Stimulated activated CD4-positive, alpha-beta T cell treated with anti-CD3 and anti-CD28 coated beads, Interleukin-15, amount 100 ng/mL, for 48 hours (primary cell): Measurements from ENCODE around the gene XAF1.
"Not testable (repeated sequence)": the region's sequence is repeated elsewhere in the genome, so short reads cannot be mapped to it uniquely, and the experiment has no call there.

Experiments
- DNase-seq, 2 donors: peaks; one replicate each; pipeline ENCODE4 v3.0.0-alpha.2; 2020; ENCODE audit warnings: low read depth in 2 of 2

XAF1 gene, protein sequence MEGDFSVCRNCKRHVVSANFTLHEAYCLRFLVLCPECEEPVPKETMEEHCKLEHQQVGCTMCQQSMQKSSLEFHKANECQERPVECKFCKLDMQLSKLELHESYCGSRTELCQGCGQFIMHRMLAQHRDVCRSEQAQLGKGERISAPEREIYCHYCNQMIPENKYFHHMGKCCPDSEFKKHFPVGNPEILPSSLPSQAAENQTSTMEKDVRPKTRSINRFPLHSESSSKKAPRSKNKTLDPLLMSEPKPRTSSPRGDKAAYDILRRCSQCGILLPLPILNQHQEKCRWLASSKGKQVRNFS

DNA sequence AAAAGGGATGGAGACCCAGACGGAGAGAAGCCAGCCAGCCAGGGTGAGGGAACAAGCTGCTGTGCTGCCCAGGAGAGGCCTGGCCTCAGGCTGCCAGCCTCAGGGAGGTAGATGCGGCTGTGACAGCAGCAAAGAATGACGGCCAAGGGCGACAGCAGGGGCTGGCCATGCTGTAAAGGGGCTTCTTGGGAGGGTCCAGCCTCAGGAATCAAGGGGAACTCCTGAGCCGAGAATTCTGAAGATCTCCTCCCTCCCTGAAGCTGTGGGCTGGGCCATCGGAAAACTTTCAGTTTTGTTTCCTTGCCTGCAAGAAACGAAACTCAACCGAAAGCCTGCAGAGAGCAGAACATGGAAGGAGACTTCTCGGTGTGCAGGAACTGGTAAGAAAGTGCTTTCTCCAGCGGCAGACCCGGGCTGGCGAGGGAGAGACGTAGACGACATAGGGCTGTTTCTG, at the start of gene XAF1:
Gene XAF1, plus strand, starts transcription at position 316 of the 454 bp plus-strand sequence. Its CDS starts 33 bp downstream, at position 349.
- DNase-seq = no peak

DNA sequence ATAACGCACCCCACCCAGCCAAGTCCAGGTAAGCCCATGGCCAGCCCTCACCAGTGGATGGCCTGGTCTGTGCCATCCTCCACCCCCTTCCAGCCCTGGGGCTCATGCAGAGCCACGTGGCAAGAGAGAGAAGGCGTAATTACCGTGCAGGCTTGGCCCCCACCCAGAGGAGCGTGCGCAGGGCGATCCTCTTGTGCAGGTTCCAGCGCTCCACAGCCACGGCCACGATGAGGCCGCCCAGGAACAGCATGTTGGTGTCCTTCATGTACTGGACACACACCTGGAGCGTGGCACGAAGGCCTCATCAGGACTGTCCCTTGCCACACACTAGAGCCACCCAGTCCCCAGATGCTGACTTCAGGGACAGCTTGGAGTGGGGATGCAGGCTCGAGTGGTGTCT, 49.3 kb upstream of the XAF1 start:
- no peak for DNase-seq

DNA sequence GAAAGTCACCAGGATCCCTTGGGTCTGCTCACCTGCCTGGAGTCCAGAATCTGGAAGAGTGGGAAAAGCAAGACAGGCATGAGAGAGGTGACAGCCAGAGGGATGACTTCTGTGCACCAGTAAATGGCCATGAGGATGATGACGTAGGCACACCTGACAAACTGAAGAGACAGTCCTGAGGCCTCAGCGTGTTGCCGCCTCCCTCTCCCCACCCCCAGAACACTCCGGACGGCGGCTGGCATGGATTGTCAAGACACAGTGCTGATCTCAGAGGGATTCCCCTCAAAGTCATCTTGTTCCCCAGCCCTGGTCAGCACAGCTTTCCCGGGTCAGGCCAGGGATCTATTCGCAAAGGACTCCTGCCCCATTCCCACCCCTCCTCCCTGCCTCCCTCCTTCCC, 48.9 kb upstream of the XAF1 start:
- DNase-seq = no peak

DNA sequence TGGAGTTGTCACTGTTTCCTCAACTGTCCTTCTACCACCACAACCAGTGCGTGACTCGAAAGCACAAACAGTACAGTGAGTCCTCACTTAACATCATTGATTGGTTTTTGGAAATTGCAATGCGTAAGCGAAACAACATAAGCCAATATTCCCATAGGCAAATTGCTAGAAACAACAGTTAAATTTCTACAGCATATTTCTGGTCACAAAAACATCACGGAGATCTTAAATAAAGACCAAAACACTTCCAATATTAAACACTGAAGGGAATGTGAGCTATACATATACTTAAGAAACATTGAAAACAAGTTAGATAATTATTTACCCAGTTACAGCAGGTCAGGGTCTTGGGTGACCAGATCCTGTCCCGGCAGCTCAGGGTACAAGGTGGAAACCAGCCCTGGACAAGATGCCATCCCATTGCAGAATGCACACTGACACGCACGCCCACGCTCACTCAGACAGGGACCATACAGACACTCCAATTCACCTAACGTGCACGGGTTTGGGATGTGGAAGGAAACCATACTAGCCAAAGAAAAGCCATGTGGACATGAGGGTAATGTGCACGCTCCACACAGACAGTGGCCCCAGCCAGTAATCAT, 47.4 kb upstream of the XAF1 start:
- no peak for DNase-seq

DNA sequence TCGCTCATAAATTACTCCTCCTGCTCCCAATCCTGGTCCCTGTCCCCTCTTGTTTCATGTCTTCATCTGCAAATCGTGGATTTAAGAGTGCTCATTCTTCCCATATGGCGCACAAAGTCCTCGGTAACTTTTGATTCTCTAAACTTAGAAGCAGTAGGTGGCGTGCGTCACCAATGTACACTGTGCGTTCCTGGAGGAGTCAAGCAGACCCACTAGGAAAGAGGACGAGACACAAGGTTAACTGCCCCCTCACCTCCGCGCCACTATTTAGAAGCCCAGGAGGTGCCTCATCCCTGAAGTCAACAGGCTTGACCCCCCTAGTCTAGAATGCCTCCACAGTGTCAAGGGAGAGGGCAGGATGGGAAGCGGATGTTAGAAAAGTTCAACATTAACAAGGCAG, 45.5 kb upstream of the XAF1 start:
- DNase-seq = no peak

DNA sequence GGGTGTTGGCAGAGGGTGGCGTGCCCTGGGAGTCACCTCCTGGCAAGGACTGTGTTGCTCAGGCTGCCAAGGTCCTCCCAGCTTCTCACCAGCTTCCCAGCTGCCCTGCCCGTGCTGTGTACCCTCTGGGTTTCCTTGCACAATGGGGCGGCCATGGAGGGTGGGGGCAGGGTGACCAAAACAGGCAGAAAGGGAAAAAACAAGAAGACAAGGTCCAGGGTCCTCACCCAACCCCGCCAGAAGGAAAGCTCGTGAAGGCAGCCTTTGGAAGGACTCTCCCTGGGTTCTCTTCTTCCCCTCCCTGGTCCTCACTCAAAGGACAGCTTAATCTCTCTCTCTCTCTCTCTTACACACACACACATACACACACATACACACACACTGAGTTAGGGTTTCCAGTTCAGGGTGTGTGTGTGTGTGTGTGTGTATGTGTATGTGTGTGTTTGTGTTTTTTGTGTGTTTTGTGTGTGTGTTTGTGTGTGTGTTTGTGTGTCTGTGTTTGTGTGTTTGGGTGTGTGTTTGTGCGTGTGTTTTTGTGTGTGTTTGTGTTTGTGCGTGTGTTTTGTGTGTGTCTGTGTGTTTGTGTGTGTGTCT, 44.7 kb upstream of the XAF1 start:
- DNase-seq = no peak

DNA sequence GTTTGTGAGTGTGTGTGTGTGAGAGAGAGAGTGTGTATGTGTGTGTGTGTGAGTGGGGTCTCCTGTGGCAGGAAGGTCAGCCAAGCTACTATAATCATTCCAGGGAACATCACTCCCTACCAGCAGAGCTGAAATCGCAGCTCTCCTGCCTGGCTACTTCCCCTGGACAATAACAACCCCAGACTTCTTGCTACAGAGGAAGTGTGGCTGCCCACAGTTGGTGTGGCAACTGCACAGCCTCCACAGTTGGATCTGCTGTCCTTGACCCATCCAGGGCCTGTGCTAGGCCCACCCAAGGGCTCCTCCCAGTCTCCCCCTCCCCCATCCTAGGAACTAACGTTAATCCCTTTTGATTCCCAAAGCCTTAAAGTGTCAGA, 44.2 kb upstream of the XAF1 start:
- DNase-seq = no peak

DNA sequence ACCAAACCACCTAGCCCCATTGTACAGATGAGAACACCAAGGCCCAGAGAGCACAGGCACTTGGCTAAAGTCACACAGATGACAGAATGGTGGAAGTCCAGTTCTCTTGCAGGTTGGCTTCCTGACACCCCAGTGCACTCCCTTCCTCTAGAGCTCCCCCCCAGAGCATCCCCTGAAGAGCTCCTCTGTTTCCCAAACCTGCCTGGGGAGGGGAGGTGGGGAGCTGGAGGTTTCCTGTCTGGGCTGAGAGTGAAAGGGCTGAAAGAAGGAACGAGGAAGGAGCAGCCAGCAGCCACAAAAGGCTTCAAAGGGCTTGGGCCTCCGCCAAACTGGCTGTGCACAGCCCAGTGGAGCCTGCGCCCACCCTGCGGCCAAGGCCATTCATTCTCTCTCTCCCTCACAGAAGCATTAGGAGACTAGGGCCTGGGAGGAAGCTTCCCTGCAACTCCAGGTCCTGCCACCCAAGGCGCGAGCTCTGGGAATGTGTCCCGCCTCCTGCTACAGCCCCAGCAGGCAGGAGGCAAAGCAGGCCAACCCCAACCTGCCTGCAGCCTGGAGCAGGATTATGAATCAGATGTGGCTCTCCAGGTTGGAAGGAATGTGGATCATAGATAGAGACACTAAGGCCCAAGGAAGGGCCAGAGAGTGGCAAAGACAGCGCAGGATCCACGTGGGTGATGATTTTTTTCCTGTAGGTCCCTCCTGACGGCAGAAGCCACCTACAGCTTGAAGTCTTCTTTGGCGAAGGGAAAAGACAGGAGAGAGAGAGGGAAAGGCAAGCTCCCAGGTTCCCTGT, 43.6 kb upstream of the XAF1 start:
- DNase-seq = no peak

DNA sequence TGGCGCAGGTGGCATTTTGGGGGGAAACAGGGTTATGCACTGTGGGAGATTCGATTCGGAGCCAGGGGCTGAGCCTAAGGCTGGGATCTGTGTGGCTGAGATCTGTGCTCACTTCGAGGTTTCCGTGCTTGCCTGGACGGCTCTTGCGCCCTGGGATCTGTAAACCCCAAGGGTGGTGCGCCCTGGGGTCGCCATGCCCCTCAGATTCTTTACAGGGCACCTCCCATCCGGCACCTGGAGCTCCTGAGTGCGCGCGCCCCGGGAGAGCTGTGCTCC, 43.1 kb upstream of the XAF1 start:
- DNase-seq = no peak

DNA sequence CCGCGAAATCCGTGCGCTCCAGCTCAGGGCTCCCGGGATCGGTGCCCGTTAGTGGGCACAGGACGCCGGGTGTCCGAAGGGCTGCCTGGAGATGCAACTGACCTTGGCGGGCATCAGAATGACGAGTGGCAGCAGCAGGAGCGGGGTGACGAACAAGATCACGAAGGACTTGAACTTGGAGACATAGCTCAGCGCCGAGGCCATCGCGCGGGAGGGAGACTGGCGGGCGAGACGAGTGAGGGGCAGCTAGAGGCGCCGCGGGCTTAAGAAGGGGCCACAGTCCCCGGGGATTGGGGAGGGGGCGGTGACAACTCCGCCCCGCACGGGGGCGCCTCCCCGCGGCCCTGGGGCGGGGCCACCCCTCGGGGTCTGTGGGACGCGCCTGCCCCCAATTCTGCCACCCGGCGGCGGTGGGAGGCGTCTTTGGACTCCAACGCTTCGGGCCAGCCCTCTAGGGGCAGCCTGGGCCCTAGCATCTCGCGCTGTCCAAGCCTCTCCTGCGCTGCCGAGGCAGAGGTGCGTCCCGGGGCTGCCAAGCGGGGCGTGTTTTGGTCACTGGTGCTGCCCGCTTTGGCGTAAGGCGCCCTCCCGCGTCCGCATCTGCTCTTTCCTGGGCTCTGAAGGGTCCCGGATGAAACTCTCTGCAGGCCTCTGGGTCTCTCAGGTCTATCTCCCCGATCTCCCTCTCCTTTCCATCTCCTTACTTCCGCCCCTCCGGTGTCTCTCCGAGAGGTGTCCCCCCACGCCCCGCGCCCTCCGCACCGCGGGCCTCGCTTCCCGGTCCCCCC, 42.5 kb upstream of the XAF1 start, which contains the start of gene SLC13A5:
Gene SLC13A5, minus strand, starts transcription at position 240 of the 788 bp plus-strand sequence. Its CDS starts 36 bp downstream, at position 204.
- DNase-seq = no peak

DNA sequence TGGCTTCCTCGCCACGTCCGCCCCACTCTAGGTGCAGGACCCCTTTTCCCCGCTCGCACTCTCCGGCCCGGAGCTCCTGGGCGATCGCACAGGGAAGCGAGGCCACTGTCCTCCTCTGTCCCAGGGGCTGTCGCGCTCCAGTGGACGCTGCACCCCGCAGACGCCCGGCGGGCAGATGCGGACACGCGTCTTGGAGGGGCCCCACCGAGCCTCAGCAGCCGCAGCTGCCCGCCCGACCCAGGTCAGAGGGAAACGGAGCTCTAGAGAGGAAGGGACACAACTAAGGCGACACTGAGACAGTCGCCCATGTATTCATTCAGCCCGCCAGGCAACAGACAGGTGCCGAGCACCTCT, 42.0 kb upstream of the XAF1 start:
- no peak for DNase-seq

DNA sequence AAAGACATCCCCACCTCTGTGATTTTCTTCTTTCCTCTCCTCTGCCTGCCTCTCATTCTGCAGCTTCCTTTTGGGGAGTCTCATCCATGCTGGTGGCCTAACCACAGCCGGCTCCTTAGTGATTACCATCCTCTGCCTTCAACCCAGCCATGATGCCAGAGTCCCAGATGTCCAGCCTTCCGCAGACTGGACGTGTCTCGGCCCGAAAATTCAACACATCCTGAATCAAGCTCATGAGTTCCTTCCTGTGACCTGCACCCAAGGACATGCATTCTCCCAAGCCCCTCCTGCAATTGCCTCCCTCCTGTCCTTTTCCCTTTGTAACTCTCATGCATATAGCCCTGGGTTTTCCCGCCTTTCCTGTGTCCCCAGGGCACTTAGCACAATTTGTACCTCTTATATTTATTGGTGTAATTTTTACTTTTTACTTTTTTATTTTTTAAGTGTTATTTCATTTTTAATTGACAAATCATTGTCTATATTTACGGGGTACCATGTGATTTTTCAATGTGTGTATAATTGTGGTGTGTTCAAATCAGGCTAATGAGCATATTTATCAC, 41.5 kb upstream of the XAF1 start:
- DNase-seq = no peak

DNA sequence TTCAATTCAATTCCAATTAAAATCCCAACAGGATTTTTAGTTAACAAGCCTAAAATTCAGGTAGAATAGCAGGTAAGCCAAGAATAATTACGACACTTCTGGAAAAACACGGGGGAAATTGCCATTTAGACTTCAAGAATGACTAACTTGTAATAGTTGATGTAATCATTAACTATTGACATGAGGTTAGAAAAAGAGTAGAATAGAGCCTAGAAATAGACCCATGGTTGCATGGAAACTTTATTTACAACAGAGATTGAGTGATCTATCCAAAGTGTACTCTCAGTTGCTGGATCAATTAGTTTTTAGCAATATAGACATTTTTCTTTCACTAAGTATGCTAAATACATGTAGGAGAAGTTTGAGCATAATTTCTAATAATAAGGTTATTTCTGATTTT, 39.1 kb upstream of the XAF1 start:
- no peak for DNase-seq

DNA sequence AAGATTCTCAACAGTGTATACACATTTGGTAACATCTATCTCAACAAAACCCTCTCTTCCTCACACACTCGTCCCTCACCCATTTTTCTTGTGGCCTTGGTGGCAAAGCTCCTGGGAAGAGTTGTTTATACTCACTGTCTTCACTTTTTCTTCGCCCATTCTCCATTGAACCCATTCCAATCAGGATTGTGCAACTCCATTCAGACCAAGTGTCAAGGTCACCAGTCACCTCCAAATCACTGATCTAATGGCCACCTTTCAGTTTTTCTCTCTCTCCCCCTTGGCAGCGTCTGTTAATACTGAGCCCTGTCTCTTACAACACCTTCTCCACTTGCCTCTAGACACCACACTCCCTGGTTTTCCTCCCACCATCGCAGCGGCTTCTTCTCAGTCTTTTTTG, 34.1 kb upstream of the XAF1 start:
- DNase-seq = no peak

DNA sequence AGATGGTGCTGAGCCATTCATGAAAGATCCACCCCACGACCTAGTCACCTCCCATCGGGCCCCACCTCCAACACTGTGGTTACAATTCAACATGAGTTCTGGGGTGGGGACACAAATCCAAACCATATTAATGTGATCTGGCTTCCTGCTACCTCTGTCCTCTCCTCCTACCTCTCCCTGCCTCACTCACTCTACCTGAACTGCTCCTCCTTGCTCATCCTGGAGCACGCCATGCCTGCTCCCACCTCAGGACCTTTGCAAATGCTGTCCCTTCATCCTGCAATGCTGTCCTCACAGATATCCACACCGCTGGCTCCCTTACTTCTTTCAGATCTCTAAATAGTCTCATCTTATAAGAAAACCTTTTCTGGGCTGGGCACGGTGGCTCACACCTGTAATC, 31.8 kb upstream of the XAF1 start:
- DNase-seq = no peak

DNA sequence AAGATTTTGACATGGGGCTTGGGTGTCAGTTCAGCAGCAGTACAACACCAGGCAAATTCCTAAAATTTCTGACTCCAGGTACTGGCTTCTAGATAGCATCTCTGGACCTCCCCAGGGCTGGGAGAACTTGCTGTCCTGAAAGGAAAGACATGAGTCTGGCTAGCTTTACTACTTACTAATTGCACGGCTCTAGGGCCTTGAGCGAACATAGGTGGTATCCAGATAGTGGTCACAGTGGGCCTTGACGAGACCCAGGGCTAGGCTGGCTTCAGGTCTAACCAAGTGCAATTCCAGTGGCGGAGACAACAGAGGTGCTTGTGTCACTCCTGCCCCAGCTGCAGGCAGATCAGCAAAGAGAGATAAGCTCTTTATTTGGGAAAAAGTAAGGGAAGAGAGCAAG, 26.3 kb upstream of the XAF1 start:
- no peak for DNase-seq

DNA sequence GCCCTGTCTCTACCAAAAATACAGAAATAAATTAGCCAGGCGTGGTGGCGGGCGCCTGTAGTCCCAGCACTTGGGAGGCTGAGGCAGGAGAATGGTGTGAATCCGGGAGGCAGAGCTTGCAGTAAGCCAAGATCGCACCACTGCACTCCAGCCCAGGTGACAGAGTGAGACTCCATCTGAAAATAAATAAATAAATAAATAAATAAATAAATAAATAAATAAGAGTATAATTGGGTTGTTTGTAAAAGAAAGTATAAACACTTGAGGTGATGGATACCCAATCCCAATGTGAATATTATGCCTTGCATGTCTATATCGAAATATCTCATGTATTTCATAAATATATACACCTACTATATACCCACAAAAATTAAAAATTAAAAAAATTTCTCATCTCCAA, 9.2 kb upstream of the XAF1 start:
- not testable (repeated sequence) for DNase-seq

DNA sequence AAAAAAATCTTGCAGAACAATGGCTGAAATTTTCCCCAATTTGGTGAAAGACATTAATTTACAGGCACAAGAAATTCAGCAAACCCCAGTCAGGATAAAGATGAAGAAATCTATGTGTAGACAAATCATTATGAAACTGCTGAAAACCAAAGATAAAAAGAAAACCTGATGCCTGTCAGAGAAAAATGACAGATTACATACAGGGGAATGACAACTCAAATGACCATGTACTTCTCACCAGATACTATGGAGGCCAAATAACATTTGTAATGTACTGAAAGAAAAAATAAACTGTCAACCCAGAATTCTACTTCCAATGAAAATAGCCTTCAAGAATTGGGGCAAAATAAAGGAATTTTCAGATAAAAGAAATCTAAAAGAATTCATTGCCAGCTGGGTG, 7.2 kb upstream of the XAF1 start:
- no peak for DNase-seq

DNA sequence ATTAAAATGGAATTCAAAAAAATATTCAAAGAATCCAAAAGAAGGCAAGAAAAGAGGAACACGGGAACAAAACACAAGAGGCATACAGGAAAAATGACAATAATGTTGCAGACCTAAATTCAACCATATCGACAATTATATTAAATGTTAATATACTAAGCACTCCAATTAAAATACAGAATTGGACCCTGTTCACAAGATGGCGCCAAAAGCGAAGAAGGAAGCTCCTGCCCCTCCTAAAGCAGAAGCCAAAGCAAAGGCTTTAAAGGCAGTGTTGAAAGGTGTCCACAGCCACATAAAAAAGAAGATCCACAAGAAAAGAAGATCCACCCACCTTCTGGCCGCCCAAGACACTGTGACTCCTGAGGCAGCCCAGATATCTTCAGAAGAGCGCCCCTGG, 6.3 kb upstream of the XAF1 start:
- no peak for DNase-seq

DNA sequence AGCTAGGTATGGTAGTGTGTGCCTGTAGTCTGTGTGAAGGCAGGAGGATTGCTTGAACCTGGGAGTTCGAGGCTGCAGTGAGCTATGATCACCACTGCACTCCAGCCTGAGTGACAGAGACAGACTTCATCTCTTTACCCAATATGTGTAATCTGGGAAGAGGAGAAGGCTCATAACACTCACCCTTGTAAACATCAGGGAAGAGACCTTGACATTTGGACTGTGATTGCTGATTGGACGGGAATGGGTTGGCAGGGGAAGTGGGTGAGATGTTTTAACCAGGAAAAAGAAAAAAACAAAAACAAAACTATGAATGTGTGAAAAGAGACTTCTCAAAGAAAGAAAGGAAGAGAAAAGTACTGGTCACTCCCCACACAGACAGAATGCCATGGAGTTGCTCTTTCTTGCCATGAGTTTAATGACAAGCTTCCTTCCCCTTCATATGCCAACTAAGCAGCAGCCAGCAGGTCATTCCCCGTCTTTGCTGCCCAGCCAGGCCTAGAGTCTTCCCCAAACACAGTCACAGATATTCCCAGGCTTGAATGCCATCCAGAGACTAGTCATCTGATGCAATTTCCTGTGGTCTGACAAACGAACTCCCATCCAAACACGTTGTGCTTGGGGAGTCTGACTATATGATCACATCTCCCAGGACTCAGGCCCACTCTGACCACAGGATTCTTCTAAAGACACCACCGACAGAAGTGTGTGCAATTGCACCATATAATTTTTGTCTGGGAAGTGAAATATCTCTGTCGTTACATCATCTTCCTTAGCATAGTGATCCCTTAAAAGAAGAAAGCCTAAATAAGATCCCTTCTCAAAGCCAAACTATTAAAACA, 3.6 kb upstream of the XAF1 start:
- DNase-seq = no peak

DNA sequence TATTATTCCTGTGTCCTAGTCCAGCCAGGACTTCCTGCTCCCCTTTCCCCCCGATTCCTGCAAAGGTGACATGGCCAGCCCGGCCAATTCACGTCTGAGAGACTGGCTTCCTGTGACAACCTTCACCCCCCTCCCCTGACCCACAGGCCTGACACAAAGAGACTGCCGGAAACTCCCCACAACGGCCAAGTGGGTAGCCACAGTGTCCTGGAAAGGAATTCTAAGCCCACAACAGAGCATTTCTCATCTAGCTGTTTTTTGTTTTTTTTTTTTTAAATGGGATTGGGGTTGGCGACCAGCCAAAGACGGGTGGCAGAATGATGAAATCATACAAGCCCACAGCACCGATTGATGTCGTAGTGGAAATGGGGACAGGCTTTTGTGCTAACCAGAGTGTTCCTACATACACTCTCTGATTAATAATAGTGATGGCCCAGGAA, 2.8 kb upstream of the XAF1 start:
- DNase-seq = no peak
